ENCODE data around the gene CACNA1A.

GRCh38 chr19:13240312-13241022 is 265.8 kb downstream of the CACNA1A start:
- TF ChIP-seq EZH2 (IDR thresholded peaks at IDR 0.05; ENCODE audit: insufficient read depth, poor library complexity, severe bottlenecking) (no peak), EZH2phosphoT487 (IDR thresholded peaks at IDR 0.05; ENCODE audit: insufficient read depth, low read depth) (no peak)

Measured in GM23248 (cell line).